NCI-H1105 (cell line): ENCODE results near the gene SSB.
"Not testable (repeated sequence)": the region's sequence is repeated elsewhere in the genome, so short reads cannot be mapped to it uniquely, and the experiment has no call there.

Source experiments
- DNase-seq: peaks from one replicate; lab custom pipeline; 2025; lab: John Stamatoyannopoulos, UW

SSB gene

GRCh38 chr2:169798718-169799592 lies at the start of gene SSB:
Gene SSB (plus strand): TSS chr2:169798871. CDS start chr2:169800961, 2,090 bp downstream.
- DNase-seq, result peak; percentile 87

GRCh38 chr2:169752752-169753151 lies 45.9 kb upstream of the SSB start:
- DNase-seq, result no peak

DNA sequence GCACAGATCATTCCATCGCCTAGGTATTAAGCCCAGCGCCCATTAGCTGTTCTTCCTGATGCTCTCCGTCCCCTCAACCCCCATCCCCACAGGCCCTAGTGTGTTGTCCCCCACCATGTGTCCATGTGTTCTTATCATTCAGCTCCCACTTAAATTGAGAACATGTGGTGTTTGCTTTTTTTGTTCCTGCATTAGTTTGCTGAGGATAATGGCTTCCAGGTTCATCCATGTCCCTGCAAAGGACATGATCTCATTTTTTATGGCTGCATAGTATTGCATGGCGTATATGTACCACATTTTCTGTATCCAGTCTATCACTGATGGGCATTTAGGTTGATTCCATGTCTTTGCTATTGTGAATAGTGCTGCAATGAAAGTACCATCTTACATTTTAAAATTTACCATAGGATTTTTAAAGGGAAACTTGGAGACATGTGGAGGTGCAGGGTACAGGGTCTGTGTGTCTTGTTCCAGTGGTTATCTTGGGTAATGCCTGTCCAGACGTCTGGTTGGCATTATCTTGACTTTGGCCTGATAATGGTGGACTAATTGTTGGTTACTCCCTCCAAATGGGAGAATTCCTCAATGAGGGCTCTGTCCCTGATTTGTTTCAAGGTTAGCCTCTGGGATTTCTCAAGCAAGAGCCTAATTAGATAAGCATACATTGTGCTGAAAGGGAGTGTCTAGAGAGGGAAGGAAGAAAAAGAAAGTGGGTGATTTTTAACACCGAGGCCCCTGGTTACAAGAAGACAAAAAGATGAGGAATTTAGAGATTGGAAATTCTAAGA lies 43.4 kb upstream of the SSB start:
- no peak for DNase-seq

- no peak for DNase-seq
Measured at GRCh38 chr2:169756342-169756741, 42.3 kb upstream of the SSB start.

DNA sequence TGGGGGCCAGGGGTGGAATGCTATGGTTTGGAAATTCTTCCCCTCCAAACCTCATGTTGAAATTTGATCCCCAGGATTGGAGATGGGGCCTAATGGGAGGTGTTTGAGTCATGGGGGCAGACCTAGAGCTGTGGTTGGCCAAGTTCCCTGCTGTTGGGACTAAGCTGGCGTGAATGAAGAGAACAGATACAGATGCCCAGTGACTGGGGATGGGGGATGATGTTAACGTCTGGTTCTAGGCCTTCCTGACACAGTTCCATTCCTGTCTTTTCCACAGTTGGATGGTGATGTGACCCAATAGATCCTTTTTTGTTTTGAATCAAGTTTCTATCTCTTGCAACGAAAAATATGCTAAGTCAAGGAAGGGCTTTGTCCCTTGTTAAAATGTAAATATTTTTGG lies 41.3 kb upstream of the SSB start:
- DNase-seq, result no peak

DNA sequence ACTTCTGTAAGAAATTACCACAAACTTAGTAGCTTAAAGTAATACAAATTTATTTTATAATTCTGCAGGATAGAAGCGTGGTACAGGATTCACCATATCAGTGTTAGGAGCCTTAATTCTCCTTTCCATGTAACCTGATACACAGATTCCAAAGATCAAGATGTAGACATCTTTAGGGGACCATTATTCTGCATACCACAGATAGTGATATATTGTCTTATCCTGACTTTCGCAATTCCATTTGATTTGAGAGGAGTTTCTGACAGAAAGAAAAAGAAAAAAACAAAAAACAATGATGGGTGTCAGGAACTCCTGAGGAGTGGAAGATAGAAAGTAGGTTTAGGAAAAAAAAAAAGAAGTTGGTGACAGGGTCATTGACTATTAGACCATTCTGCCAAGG lies 40.9 kb upstream of the SSB start:
- DNase-seq, result no peak

- no peak for DNase-seq
Measured at GRCh38 chr2:169759987-169760386, 38.7 kb upstream of the SSB start.

GRCh38 chr2:169760798-169761197 lies 37.9 kb upstream of the SSB start:
- not testable (repeated sequence) for DNase-seq

GRCh38 chr2:169761251-169761969 lies 37.3 kb upstream of the SSB start:
- no peak for DNase-seq

DNA sequence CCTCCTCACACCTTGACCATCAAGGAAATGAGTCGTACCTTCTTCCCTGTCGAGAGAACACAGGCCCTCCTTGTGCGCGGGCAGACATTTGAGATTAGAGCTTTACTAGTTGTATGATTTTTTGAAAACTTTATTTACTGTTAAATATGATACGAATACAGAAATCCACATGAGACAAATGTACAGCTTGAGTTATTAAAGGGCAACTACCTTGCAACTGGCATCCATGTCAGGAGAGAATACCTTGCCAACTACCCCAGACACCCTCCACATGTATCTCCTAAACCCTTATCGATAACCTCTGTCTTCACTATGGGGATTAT lies 36.7 kb upstream of the SSB start:
- DNase-seq, result no peak

DNA sequence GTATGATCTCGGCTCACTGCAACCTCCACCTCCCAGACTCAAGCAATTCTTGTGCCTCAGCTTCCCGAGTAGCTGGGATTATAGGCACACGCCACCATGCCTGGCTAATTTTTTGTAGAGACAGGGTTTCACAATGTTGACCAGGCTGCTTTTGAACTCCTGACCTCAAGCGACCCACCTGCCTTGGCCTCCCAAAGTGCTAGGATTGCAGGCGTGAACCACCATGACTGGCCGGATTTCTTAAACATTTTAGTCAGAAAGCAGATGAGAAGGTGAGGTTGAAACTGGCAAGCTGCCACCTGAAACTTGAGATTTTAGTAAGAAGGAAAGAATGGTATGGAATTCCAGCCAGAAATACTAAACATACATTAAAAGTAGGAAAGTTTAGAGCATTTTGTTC lies 33.1 kb upstream of the SSB start:
- DNase-seq, result no peak

- no peak for DNase-seq
Measured at GRCh38 chr2:169767243-169767888, 31.3 kb upstream of the SSB start.

DNA sequence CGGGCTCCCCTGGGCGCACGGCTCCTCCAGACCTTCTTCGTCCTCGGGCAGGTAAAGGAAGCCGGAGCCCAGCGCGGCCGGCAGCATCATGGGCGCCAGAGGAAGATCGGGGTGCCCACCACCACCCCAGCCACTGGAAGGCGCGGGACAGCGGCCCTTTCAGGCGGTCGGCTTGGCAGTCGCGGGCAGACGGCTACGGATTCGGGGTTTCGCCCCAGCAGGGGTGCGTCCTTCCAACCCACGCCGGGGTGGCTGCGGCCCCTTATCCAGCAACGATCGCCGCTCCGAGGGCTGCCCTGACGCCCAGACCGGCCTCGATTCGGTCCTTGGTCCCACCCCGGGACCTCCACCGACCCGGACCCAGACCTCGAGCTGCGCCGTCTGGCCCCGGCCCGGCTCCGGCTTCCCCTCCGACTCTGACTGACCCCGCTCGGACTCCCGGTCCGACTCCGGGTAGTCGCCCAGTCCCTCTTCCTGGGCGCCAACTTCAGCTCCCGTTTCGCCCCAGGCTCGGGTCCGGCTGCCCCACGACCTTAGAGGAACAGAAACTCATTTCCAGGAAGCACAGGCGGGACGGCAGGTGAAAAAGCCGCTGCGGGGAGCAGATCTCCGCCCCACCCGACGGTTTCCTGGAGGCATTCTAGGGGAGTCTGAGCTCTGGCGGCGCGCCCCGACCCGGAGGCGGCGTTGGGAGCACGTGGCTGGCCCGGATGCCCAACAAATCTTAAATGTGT lies 30.2 kb upstream of the SSB start:
- no peak for DNase-seq

DNA sequence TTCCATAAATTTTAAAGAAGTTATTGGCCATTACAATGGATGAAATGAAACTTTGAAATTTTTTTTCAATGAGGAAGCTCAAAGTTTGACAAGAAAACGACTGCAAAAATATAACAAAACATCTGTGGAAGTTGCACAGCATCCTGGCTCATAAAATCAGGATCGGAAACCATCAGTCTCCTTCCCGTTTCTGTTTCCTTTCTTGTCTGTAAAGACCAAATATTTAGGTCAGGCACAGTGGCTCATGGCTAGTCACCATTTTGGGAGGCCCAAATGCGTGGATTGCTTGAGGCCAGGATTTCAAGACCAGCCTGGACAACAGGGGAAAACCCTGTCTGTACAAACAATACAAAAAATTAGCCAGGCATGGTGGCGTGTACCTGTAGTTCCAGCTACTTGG lies 27.6 kb upstream of the SSB start:
- DNase-seq, result no peak

DNA sequence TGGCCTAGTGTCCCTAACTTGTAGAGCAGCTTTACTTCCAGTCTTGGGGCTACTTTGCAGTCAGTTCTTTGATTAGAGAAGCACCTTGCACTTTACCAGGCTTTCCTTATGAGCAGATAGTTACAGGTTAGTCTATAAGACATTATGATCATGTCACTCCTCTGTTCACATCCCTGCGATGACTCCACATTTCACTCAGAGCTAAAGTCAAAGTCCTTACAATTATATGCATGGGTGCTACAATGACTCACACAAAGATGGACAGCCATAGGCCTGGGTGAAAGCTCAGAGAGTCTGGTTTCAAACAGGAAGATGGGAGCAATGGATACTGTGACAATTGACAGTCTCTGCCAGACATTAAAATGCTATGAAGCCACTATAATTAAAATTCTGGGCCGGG lies 27.1 kb upstream of the SSB start:
- DNase-seq, result no peak

DNA sequence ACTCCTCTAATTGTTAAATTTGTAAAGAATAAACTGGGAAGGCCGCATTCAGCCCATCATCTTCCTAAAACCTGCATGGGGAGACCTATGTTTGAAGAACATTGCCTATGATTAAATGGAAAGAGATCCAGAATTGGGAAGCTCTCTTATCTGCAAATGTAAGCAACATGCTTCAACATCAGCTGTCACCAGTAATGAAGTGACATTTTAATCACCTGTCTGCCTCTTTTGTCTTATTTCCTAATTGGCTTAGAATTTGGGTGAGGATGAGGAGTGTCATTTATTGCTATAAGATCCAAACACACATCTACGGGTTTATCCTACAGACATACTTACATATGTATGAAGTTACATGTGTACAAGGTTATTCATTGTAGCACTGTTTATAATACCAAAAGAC lies 26.0 kb upstream of the SSB start:
- DNase-seq, result no peak

DNA sequence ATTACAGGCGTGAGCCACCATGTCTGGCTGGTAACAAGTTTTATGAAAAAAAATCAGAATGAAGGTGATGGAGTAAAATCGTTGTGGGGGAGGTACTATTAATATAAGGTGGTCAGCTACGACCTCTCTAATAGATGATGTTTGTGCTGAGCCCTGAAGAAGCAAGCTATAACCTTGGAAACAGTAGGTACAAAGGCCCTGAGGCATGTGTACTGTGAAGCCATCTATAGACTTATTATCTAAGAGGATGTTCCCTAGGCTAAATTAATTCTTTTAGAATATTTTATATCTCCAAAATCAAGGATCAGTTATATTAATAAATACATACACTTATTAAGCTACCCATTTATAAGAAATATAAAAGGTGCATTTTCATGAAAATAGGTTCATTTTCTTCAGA lies 23.3 kb upstream of the SSB start:
- no peak for DNase-seq

DNA sequence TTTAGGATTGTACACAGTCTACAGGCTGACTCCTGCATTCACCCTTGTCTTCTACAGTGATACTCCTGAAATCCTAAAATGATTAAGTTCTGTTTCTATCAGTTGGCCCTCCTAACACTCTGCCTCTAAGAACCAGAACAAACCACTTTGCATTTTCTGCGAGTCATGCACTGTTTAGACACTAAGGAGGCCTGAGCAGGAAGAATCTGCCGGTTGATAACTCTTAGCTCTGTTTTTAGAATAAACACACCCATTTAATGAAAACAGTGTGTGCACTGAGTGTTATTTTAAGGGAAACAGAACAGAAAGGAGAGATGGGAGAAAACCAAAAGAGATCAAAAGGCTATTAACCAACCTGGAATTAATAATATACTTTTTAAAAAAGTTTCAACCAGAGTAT lies 22.9 kb upstream of the SSB start:
- DNase-seq, result no peak

- no peak for DNase-seq
Measured at GRCh38 chr2:169776252-169776761, 22.4 kb upstream of the SSB start.

DNA sequence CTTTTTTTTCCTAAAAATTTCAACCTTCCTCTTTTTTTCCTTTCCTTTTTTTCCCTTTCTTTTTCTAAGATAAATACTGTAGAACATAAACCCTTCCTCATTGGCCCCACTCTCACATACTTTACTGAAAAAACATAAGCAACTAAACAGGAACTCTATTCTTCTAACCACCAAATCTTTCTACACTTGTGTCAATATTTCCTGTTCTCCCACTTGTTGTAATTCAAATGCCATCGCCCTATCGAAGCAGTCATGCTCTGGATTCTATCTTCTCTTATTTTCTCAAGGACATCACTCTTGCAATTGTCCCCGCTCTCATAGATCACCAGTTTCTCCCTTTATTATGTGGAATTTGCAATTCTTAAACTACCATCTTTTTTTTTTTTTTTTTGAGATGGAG lies 20.2 kb upstream of the SSB start:
- DNase-seq, result no peak

- DNase-seq, result no peak
Measured at GRCh38 chr2:169781249-169782013, 17.2 kb upstream of the SSB start.
